A549 (cell line): ENCODE measurements around the gene PUS1. TPM values are rescaled to one million over a fixed set of nuclear protein-coding genes. Genes with fewer than 3 reads are reported as not detected.

Experiments used
- ATAC-seq, 2 experiments: fragments of 200-7000 bp in 1 of 2; fragments of >200 bp in 1 of 2; cut with Nextera tagmentation in 1 of 2; cut with Tn5 transposase in 1 of 2; 3 replicates each; pipeline versions ENCODE4 v1.8.0 to v1.9.1; 2018 to 2020; ENCODE audit warnings: mild to moderate bottlenecking in 1 of 2, moderate library complexity in 1 of 2
- CTCF ChIA-PET: fragments of 300-600 bp; sonication (Branson Sonifier 250); formaldehyde crosslinking; extraction: SDS; loops from one replicate; lab custom pipeline; 2021; ENCODE audit warnings: antibody characterized with exemption, inconsistent platforms; lab: Yijun Ruan, JAX
- POLR2A ChIA-PET: fragments of 350-600 bp; formaldehyde crosslinking; extraction: SDS; loops from one replicate; lab custom pipeline; 2021; ENCODE audit warnings: antibody characterized with exemption, inconsistent platforms; lab: Yijun Ruan, JAX
- DNase-seq, 2 experiments: peaks; one replicate each; pipeline versions ENCODE4 v3.0.0 to v3.0.0-alpha.2; 2011 to 2016; ENCODE audit warnings: low read depth in 1 of 2, low spot score in 1 of 2
- FAIRE-seq: peaks from 2 replicates; lab custom pipeline; 2011; peaks lifted over from hg19 to GRCh38; lab: Jason Lieb, UNC
- H3K27ac ChIP-seq, 2 experiments: fragments of >200 bp; sonication (Bioruptor Twin); formaldehyde crosslinking; 3 replicates each; pipeline ENCODE4 v1.5.1; 2016 to 2017
- H3K4me1 ChIP-seq: fragments of >200 bp; sonication (Bioruptor Twin); formaldehyde crosslinking; 3 replicates; pipeline ENCODE4 v1.6.1; 2016
- H3K4me2 ChIP-seq: fragments of >200 bp; sonication (Bioruptor Twin); formaldehyde crosslinking; 3 replicates; pipeline ENCODE4 v1.6.1; 2016
- H3K4me3 ChIP-seq: fragments of >200 bp; sonication (Bioruptor Twin); formaldehyde crosslinking; 3 replicates; pipeline ENCODE4 v1.5.1; 2016
- H3K9me3 ChIP-seq: fragments of >200 bp; sonication (Bioruptor Twin); formaldehyde crosslinking; 3 replicates; pipeline ENCODE4 v1.6.1; 2016
- BHLHE40 ChIP-seq: IDR thresholded peaks from 2 replicates; pipeline ENCODE4 v1.6.1; 2012; ENCODE audit warnings: low read depth, low read length, inconsistent platforms
- CBX2 ChIP-seq: fragments of 200-600 bp; sonication (generic); IDR thresholded peaks from 2 replicates; pipeline ENCODE4 v1.6.1; 2016; ENCODE audit warnings: low read depth, mild to moderate bottlenecking, borderline replicate concordance
- CEBPB ChIP-seq, 2 experiments: fragments of >200 bp in 1 of 2; sonication (Bioruptor Twin) in 1 of 2; formaldehyde crosslinking in 1 of 2; IDR thresholded peaks; 2 replicates each; pipeline ENCODE4 v1.6.1; 2012 to 2016
- CHD4 ChIP-seq: fragments of 200-600 bp; sonication (generic); IDR thresholded peaks from 2 replicates; pipeline ENCODE4 v1.6.1; 2016; ENCODE audit warnings: antibody characterized with exemption, mild to moderate bottlenecking, borderline replicate concordance
- EHMT2 ChIP-seq: fragments of 200-600 bp; sonication (generic); IDR thresholded peaks from 2 replicates; pipeline ENCODE4 v1.6.1; 2016; ENCODE audit warnings: antibody characterized with exemption, low read depth, mild to moderate bottlenecking, moderate library complexity
- EP300 ChIP-seq, 2 experiments: fragments of >200 bp; sonication (Bioruptor Twin); formaldehyde crosslinking; IDR thresholded peaks; 2 replicates in 1 of 2; 3 replicates in 1 of 2; pipeline ENCODE4 v1.6.1; 2016 to 2017
- FOSL2 ChIP-seq, 2 experiments: fragments of 450-650 bp in 1 of 2; fragments of >200 bp in 1 of 2; sonication (Bioruptor Twin) in 1 of 2; formaldehyde crosslinking; IDR thresholded peaks; 2 replicates each; pipeline versions ENCODE4 v1.5.0 to v1.6.1; 2016 to 2020; ENCODE audit warnings: mild to moderate bottlenecking in 1 of 2, moderate library complexity in 1 of 2
- HOXA7 ChIP-seq: fragments of 250-450 bp; sonication (Bioruptor Pico); IDR thresholded peaks from 2 replicates; pipeline ENCODE4 v1.5.0; 2020; ENCODE audit warnings: mild to moderate bottlenecking, moderate library complexity
- JUN ChIP-seq, 2 experiments: fragments of >200 bp; sonication (Bioruptor Twin); formaldehyde crosslinking; IDR thresholded peaks; 2 replicates in 1 of 2; 3 replicates in 1 of 2; pipeline ENCODE4 v1.6.1; 2016 to 2017
- KDM1A ChIP-seq: fragments of 200-600 bp; sonication (generic); IDR thresholded peaks from 2 replicates; pipeline ENCODE4 v1.6.1; 2016; ENCODE audit warnings: low read depth, mild to moderate bottlenecking
- KDM5A ChIP-seq: fragments of 200-600 bp; sonication (generic); IDR thresholded peaks from 2 replicates; pipeline ENCODE4 v1.6.1; 2016; ENCODE audit warnings: antibody characterized with exemption, mild to moderate bottlenecking
- MAZ ChIP-seq: fragments of 150-350 bp; IDR thresholded peaks from 2 replicates; pipeline ENCODE4 v1.6.1; 2014; ENCODE audit warnings: antibody characterized with exemption, low read depth, low read length, borderline replicate concordance
- MYC ChIP-seq: IDR thresholded peaks from 2 replicates; pipeline ENCODE4 v1.6.1; 2012; ENCODE audit warnings: mild to moderate bottlenecking, inconsistent platforms, low read length, improper control_type of control experiment, borderline replicate concordance
- NFE2L2 ChIP-seq: fragments of 150-350 bp; conservative IDR thresholded peaks from 2 replicates; pipeline ENCODE4 v1.6.1; 2014; ENCODE audit warnings: low read length
- NR3C1 ChIP-seq: fragments of >200 bp; sonication (Bioruptor Twin); formaldehyde crosslinking; IDR thresholded peaks from 3 replicates; pipeline ENCODE4 v1.6.1; 2017
- PHF8 ChIP-seq: fragments of 200-600 bp; sonication (generic); IDR thresholded peaks from 2 replicates; pipeline ENCODE4 v1.6.1; 2016; ENCODE audit warnings: low read depth, mild to moderate bottlenecking, antibody characterized with exemption, moderate library complexity, borderline replicate concordance
- POLR2A ChIP-seq: IDR thresholded peaks from 2 replicates; pipeline ENCODE4 v1.6.1; 2012; ENCODE audit warnings: mild to moderate bottlenecking, low read length
- POLR2AphosphoS2 ChIP-seq: conservative IDR thresholded peaks from 2 replicates; pipeline ENCODE4 v1.6.1; 2012; ENCODE audit warnings: low read length, improper control_type of control experiment, inconsistent platforms
- RAD21 ChIP-seq, 2 experiments: fragments of >200 bp in 1 of 2; sonication (Bioruptor Twin) in 1 of 2; formaldehyde crosslinking in 1 of 2; IDR thresholded peaks in 1 of 2; conservative IDR thresholded peaks in 1 of 2; 2 replicates in 1 of 2; 3 replicates in 1 of 2; pipeline ENCODE4 v1.6.1; 2012 to 2018; ENCODE audit warnings: inconsistent platforms in 1 of 2
- RARB ChIP-seq: fragments of 250-450 bp; sonication (Bioruptor Pico); IDR thresholded peaks from 2 replicates; pipeline ENCODE4 v1.8.0; 2021; ENCODE audit warnings: mild to moderate bottlenecking, moderate library complexity
- SMC3 ChIP-seq: fragments of >200 bp; sonication (Bioruptor Twin); formaldehyde crosslinking; IDR thresholded peaks from 3 replicates; pipeline ENCODE4 v1.6.1; 2018; ENCODE audit warnings: inconsistent platforms
- ZFP36 ChIP-seq: fragments of 450-650 bp; IDR thresholded peaks from 2 replicates; pipeline ENCODE4 v1.6.1; 2014; ENCODE audit warnings: borderline replicate concordance; ENCODE audit not compliant: partially characterized antibody
- WGBS: methylation state at CpG from one replicate; pipeline ENCODE4 v1.1.6; 2017; ENCODE audit errors: missing lambda C conversion rate; 5-methylcytosine and 5-hydroxymethylcytosine counted together
- polyA plus RNA-seq, 4 experiments: library from polyadenylated mRNA; depleted of rRNA in 3 of 4; stranded (reverse); fragments of >200 nt; fragmentation: RNase III in 1 of 4; extraction: RNeasy Plus Mini Kit Qiagen cat#74134 plus additional on column Dnase treatment in 1 of 4; gene quantifications; 2 replicates in 3 of 4; 3 replicates in 1 of 4; pipeline ENCODE4 v1.2.3, GENCODE V29; 2011 to 2017
- TF ChIP-seq, protein P1 (sequence below): fragments of >200 bp; sonication (Bioruptor Twin); formaldehyde crosslinking; IDR thresholded peaks from 2 replicates; pipeline ENCODE4 v1.6.1; 2016
- TF ChIP-seq, protein P2 (sequence below): fragments of 200-600 bp; sonication (generic); IDR thresholded peaks from 2 replicates; pipeline ENCODE4 v1.6.1; 2016; ENCODE audit warnings: antibody characterized with exemption, mild to moderate bottlenecking, moderate library complexity
- TF ChIP-seq, protein P3 (sequence below): IDR thresholded peaks from 2 replicates; pipeline ENCODE4 v1.6.1; 2012
- TF ChIP-seq, protein P4 (sequence below): IDR thresholded peaks from 2 replicates; pipeline ENCODE4 v1.6.1; 2012
- TF ChIP-seq, protein P5 (sequence below): fragments of >200 bp; sonication (Bioruptor Twin); formaldehyde crosslinking; IDR thresholded peaks from 3 replicates; pipeline ENCODE4 v1.6.1; 2016
- TF ChIP-seq, protein P6 (sequence below): fragments of >200 bp; sonication (Bioruptor Twin); formaldehyde crosslinking; IDR thresholded peaks from 3 replicates; pipeline ENCODE4 v1.5.1; 2016

The PUS1 gene
- polyA plus RNA-seq, 2 of the 4 experiments (the other 2 are of a cell fraction) = 51.1 to 62.8 TPM

DNA sequence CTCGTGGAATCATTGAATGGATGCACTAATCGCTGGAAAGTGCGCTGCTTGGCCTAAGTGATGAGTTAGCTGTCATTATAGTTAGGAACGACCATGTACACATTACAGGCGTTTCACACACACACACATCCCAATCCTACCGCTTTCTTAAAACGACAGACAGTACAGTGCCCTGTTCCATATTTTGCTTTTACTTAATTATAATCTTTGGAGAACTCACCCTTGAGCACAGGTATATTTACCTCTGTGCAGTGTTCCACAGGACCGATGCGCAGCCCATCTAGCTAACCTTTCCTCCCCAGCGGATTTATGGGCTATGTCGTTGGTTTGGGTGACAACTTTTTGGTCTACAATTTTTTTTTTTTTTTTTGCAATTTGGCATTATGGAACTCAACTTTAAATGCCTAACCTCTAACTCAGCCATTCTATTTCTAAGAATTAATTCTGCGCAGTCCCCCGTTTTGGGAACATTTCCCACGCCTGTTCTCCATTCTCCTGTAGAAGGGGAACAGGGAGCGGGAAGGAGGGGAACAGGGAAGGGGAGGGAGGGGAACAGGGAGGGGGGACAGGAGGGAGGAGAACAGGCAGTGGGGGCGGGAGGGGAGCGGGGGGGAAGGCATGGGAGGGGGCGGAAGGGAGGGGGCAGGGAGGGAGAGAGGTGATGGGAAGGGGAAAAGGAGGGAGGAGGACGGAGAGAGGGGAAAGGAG is 35.3 kb upstream of the PUS1 start:
- TF ChIP-seq SMC3 (no peak), BHLHE40 (no peak), CEBPB (IDR thresholded peaks at IDR 0.05) (no peak), NFE2L2 (no peak), MYC (no peak), EHMT2 (no peak), KDM5A (no peak)
- Histone ChIP-seq H3K4me3 (peak overlapping the region; percentile 93; the same call in 1 of the 3 replicates), H3K4me2 (peak overlapping the region; percentile 50), H3K9me3 (no peaks in the 10 kb centered on the region), H3K4me1 (peaks cover 20% of the 10 kb centered on the region), H3K27ac (peak overlapping the region; percentile 98 to 99)
- FAIRE-seq = no peak
- 76% methylated on average over 15 of the region's 19 CpGs for WGBS
- no peak; a peak in 1 of 6 replicates for ATAC-seq
- CTCF ChIA-PET = no interaction called here
- POLR2A ChIA-PET = no interaction called here
- DNase-seq = no peak

DNA sequence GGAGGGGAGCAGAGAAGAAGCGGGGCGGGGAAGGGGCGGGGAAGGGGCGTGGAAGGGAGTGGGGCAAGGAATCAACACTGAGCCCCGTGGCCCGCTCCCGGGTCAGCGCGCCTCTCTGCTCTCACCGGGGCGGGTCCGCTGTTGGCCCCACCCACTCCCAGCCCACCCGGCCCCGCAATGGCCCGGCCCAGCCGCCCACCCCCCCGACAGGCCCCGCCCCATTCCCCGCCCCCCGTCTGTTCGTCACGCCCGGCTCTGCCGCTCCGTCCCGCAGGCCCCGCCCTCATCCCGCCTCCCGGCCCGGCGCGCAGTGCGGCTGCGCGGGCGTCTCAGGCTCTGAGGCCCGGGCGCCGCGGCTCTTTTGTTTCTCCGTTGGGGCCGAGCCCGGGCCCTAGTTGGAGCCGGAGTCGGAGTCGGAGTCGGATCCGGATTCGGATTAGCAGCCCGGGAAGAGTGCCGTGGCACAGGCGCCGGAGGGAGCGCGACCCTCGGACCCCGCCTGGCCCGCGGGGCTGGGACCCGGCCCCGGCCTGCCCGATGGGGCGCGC is 34.7 kb upstream of the PUS1 start, which contains the start of gene ULK1:
ULK1 (plus strand) TSS at position 310 of the 548 bp plus-strand sequence. CDS start 380 bp downstream, outside the sequence.
- ChIA-PET CTCF (no interaction called here), POLR2A (no interaction called here)
- ATAC-seq (peak; percentile 64 to 73), DNase-seq (peak; percentile 90 to 96), FAIRE-seq (no peak)
- Histone ChIP-seq H3K4me3 (peak within 1 kb of the TSS; percentile 93), H3K4me1 (peaks cover 20% of the 10 kb centered on the region), H3K27ac (peak within 1 kb of the TSS; percentile 98 to 99), H3K4me2 (peak within 1 kb of the TSS; percentile 100), H3K9me3 (no peaks in the 10 kb centered on the region)
- WGBS = 1% methylated on average over 8 of the region's 64 CpGs
- TF ChIP-seq NR3C1 (no peak), NFE2L2 (no peak), HOXA7 (CRISPR knock-in tag) (no peak), POLR2A (peak; percentile 63), FOSL2 (IDR thresholded peaks at IDR 0.05) (no peak), FOSL2 (CRISPR knock-in tag; IDR thresholded peaks at IDR 0.05) (no peak), CEBPB (IDR thresholded peaks at IDR 0.05) (no peak), KDM1A (no peak), RARB (CRISPR knock-in tag) (no peak), ZFP36 (no peak), CHD4 (no peak), EHMT2 (no peak), RAD21 (conservative IDR thresholded peaks at IDR 0.05 in 1 of 2, IDR thresholded peaks at IDR 0.05 in 1 of 2) (no peak), POLR2AphosphoS2 (no peak), CBX2 (no peak), JUN (IDR thresholded peaks at IDR 0.05) (peak; percentile 20 to 79; a peak in 2 of 5 replicates), PHF8 (peak; percentile 55; the same call in 1 of the 2 replicates), EP300 (IDR thresholded peaks at IDR 0.05) (no peak), MAZ (no peak)
- TF ChIP-seq, protein P1, sequence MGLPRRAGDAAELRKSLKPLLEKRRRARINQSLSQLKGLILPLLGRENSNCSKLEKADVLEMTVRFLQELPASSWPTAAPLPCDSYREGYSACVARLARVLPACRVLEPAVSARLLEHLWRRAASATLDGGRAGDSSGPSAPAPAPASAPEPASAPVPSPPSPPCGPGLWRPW = no peak
- TF ChIP-seq, protein P2, sequence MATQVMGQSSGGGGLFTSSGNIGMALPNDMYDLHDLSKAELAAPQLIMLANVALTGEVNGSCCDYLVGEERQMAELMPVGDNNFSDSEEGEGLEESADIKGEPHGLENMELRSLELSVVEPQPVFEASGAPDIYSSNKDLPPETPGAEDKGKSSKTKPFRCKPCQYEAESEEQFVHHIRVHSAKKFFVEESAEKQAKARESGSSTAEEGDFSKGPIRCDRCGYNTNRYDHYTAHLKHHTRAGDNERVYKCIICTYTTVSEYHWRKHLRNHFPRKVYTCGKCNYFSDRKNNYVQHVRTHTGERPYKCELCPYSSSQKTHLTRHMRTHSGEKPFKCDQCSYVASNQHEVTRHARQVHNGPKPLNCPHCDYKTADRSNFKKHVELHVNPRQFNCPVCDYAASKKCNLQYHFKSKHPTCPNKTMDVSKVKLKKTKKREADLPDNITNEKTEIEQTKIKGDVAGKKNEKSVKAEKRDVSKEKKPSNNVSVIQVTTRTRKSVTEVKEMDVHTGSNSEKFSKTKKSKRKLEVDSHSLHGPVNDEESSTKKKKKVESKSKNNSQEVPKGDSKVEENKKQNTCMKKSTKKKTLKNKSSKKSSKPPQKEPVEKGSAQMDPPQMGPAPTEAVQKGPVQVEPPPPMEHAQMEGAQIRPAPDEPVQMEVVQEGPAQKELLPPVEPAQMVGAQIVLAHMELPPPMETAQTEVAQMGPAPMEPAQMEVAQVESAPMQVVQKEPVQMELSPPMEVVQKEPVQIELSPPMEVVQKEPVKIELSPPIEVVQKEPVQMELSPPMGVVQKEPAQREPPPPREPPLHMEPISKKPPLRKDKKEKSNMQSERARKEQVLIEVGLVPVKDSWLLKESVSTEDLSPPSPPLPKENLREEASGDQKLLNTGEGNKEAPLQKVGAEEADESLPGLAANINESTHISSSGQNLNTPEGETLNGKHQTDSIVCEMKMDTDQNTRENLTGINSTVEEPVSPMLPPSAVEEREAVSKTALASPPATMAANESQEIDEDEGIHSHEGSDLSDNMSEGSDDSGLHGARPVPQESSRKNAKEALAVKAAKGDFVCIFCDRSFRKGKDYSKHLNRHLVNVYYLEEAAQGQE = no peak
- TF ChIP-seq, protein P3, sequence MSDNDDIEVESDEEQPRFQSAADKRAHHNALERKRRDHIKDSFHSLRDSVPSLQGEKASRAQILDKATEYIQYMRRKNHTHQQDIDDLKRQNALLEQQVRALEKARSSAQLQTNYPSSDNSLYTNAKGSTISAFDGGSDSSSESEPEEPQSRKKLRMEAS = no peak
- TF ChIP-seq, protein P4, sequence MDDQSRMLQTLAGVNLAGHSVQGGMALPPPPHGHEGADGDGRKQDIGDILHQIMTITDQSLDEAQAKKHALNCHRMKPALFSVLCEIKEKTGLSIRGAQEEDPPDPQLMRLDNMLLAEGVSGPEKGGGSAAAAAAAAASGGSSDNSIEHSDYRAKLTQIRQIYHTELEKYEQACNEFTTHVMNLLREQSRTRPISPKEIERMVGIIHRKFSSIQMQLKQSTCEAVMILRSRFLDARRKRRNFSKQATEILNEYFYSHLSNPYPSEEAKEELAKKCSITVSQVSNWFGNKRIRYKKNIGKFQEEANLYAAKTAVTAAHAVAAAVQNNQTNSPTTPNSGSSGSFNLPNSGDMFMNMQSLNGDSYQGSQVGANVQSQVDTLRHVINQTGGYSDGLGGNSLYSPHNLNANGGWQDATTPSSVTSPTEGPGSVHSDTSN = no peak
- TF ChIP-seq, protein P5, sequence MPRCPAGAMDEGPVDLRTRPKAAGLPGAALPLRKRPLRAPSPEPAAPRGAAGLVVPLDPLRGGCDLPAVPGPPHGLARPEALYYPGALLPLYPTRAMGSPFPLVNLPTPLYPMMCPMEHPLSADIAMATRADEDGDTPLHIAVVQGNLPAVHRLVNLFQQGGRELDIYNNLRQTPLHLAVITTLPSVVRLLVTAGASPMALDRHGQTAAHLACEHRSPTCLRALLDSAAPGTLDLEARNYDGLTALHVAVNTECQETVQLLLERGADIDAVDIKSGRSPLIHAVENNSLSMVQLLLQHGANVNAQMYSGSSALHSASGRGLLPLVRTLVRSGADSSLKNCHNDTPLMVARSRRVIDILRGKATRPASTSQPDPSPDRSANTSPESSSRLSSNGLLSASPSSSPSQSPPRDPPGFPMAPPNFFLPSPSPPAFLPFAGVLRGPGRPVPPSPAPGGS = peak; percentile 67; the same call in 1 of the 3 replicates
- TF ChIP-seq, protein P6, sequence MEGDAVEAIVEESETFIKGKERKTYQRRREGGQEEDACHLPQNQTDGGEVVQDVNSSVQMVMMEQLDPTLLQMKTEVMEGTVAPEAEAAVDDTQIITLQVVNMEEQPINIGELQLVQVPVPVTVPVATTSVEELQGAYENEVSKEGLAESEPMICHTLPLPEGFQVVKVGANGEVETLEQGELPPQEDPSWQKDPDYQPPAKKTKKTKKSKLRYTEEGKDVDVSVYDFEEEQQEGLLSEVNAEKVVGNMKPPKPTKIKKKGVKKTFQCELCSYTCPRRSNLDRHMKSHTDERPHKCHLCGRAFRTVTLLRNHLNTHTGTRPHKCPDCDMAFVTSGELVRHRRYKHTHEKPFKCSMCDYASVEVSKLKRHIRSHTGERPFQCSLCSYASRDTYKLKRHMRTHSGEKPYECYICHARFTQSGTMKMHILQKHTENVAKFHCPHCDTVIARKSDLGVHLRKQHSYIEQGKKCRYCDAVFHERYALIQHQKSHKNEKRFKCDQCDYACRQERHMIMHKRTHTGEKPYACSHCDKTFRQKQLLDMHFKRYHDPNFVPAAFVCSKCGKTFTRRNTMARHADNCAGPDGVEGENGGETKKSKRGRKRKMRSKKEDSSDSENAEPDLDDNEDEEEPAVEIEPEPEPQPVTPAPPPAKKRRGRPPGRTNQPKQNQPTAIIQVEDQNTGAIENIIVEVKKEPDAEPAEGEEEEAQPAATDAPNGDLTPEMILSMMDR = no peak
